HG03432 (cell line): ENCODE results near the gene IL25.
"Not testable (repeated sequence)": the region's sequence is repeated elsewhere in the genome, so short reads cannot be mapped to it uniquely, and the experiment has no call there.

Source experiments
- ATAC-seq: cut with Tn5 transposase; IDR thresholded peaks from one replicate; pipeline ENCODE4 v1.9.1; 2021; ENCODE audit warnings: mild to moderate bottlenecking, moderate library complexity; ENCODE audit not compliant: unreplicated experiment

IL25 gene

GRCh38 chr14:23371865-23372264 lies 744 bp upstream of the IL25 start:
- ATAC-seq = no peak

DNA sequence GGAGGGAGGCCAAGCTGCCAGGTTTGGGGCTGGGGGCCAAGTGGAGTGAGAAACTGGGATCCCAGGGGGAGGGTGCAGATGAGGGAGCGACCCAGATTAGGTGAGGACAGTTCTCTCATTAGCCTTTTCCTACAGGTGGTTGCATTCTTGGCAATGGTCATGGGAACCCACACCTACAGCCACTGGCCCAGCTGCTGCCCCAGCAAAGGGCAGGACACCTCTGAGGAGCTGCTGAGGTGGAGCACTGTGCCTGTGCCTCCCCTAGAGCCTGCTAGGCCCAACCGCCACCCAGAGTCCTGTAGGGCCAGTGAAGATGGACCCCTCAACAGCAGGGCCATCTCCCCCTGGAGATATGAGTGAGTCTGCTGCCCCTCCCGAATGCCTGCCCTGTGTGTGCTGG lies 432 bp downstream of the IL25 start:
- no peak for ATAC-seq

GRCh38 chr14:23375527-23376251 lies 3.1 kb downstream of the IL25 start:
- no peak for ATAC-seq

DNA sequence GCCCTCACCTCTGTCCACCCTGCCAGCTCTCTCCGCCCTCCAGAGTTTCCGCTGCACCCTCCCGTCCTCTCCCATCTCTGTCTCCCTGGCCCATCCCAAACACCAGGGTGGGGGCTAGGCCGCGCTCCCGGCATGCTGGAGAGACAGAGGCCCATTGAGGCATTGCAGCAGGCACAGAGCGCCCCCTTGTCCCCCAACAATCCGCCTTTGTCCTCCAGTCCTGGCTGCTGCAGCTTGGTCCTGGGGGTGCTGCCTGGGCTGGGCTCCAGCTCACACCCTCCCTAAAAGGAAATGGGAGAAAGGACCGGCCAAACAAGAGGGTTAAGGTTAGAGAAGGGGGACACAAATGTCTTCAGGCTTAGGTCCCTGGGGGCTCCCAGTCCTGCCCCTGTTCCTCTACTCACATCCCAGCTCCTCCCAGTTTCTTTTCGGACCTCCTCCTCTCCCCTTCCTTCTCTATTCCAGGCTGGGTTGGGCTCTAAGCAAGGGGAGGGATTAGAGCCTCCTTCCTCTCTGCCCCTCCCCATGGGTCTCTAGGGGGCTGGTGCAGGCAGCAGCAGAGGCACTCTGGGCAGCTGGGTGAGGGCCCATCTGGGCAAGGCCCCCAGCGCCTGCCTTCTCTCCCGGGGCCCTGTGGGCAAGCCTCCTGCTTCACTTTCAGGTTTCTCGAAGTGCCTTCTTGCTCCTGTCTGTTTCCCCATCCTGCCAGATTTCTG lies 4.0 kb downstream of the IL25 start, which contains the start of gene CMTM5:
CMTM5 (plus strand) TSS at position 565 of the 716 bp plus-strand sequence. CDS start 206 bp downstream, outside the sequence.
- no peak for ATAC-seq

- ATAC-seq = no peak
These were observed 4.6 kb downstream of the IL25 start for GRCh38 chr14:23377198-23377550.

- ATAC-seq = no peak
These were observed 5.3 kb downstream of the IL25 start for GRCh38 chr14:23377573-23378563.

DNA sequence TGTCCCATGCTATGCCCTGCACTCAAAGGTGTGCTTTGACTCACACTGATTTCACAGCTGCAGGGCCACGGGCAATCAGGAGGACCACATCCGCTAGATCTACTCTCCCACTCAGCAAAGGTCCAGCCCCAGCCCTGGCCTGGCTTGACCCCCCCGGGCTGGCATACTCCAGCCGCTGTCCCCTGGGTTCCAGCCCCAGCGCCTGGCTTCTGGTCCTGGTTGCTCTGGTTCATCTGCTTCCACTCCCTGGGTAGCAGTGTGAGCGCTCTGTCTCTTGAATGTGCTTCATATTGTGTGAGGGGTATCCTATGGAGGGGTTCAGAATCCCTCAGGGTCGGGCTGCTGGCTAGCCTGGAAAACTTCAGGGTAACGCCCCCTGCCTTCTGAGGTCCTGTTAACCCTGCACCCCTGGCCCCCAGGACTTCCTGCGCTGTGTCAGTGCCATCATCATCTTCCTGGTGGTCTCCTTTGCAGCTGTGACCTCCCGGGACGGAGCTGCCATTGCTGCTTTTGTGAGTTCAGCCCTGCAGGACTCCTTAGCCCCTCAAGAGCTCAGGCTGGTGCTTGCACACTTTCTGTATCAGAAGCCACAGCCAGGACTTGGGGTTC lies 6.1 kb downstream of the IL25 start:
- no peak for ATAC-seq

DNA sequence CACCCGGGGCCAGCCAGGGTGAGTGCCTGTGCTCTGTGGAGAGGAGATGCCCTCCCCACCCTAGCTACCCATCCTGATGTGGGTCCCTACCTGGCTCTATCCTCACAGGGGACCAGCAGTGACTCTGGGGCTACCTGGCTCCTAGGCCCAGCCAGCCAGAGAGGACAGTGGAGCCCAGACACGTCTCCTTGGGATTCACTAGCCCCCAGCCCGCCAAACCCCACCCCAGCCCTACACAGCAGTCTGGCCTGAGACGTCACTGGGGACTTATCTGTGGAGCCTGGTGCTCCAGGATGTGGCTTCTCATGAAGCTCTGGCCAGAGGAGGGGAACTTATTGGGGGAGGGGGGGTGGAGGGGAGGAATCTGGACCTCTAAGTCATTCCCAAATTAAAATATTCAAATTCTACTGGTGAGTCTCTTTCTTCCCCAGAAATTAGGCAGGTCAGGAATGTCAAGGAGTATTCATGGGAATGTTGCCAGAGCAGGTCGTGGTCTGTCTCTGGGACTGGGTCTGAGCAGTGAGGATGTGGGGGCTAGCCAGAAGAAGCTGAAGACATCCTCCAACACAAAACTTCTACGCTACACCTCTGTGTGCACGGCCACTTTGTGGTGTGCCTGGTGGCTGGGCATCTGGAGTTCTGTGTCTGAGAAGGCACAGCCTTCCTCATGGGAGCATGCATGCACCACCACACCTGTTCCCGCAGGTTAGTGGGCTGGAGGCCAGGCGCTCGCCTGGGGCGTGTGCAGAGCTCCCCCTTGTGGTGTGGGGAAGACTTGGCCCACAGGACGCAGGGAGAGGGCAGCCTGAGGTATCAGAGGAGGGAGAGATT lies 7.0 kb downstream of the IL25 start:
- ATAC-seq = no peak

- no peak for ATAC-seq
These were observed 7.7 kb downstream of the IL25 start for GRCh38 chr14:23380197-23380914.

GRCh38 chr14:23380976-23381375 lies 8.4 kb downstream of the IL25 start:
- ATAC-seq = no peak

DNA sequence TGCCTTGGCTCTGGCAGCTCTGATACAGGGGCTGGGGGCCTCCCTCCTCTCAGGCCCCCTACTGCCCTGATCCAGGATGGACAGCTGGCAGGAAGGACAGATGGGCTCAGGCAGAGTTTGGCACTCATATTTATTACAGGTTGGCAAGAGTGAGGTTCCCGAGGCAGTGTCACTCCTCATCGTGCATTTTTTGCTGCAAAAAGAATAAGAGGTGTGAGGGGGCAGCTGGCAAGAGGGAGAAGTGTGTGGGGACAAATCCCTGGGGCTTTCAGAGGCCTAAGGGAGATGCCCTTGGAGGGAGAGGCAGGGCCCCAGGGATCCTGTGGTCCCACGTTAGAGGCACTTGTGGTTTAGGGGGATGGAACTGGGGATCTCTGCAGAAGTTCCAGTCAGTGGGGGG lies 9.3 kb downstream of the IL25 start:
- ATAC-seq = no peak

- no peak for ATAC-seq
These were observed 9.7 kb downstream of the IL25 start for GRCh38 chr14:23382276-23382675.

- ATAC-seq = no peak
These were observed 10.3 kb downstream of the IL25 start for GRCh38 chr14:23382731-23383440.

- ATAC-seq = no peak
These were observed 11.9 kb downstream of the IL25 start for GRCh38 chr14:23384364-23385080.

DNA sequence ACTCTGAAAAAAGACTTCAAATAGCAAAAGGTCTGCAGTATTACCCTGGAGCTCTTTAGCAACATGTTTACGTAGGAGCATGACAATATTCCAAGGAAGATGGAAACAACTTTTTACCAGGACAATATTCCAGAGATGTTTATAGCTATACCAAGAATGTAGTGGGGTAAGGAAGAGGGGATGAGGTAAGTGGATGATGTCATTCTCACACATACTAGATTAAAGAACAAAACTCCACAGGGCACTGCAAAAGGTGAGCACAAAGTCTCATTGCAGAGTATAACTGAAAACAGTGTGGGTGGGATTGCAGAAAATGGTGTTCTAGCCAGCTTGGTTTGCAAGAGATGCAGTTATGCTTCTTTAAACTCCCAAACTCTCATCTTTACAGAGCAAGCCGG lies 12.6 kb downstream of the IL25 start:
- no peak for ATAC-seq

DNA sequence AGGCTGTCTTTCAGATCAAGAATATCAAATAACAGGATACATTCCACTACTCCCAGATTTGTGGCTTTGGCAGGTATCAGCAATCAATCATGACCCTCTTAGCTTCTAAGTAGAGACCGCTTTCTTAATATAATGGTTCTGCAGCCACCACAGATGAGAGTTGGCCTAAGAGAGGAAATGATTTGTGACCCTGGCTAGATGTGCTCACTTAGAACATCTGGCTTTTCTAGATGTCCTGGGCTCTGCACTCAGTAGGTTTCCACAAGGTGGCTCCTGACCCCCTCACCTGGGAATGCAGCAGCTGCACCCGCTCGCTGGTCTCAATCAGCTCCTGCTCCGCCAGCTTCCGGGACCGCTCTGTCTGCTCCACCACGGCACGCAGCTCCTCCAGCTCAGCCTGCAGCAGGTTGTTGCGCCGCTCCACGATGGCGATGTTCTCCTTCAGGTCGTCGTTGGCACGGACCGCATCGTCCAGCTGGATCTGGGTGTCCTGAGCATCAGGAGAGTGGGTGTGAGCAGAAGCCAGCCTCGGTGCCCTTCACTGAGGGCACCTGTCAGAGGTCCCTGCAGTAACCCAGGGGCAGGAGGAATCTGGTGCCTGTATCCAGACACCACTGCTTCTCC lies 13.1 kb downstream of the IL25 start:
- no peak for ATAC-seq

DNA sequence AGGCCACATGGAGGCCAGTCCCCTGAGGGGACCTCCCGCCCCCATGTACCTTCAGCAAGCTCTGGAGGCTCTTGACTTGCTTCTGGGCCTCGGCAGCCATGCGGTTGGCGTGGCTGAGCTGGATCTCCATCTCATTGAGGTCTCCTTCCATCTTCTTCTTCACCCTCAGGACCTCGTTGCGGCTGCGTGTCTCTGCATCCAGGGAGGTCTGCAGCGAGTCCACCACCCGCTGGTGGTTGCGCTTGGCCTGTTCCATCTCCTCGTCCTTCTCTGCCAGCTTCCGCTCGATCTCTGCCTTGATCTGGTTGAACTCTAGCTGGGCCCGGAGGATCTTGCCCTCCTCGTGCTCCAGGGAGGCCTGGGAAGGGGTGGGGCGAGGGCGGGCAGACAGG lies 13.7 kb downstream of the IL25 start:
- not testable (repeated sequence) for ATAC-seq

DNA sequence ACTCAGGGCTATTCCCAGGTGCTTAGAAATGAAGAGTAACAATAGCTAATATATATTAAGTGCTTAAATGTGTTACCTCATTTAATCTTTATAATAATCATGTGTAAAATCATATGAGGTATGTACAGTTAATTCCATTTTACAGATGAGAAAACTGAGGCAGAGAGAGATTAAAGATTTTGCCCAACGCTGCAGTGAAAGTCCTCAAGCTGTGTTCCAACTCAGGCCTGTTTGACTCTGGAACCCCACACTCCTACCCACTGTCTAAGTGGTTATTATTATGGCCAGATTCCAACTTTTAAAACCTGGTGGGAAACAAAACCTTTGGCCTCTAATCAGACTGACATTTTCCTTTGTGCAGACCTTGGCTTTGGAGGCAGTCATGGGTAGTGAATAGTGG lies 14.4 kb downstream of the IL25 start:
- ATAC-seq = no peak
